ENCODE results near the gene ATP6AP1.

Gene ATP6AP1

GRCh38 chrX:154452823-154453222 is 24.3 kb downstream of the ATP6AP1 start:
- no peak for DNase-seq

DNA sequence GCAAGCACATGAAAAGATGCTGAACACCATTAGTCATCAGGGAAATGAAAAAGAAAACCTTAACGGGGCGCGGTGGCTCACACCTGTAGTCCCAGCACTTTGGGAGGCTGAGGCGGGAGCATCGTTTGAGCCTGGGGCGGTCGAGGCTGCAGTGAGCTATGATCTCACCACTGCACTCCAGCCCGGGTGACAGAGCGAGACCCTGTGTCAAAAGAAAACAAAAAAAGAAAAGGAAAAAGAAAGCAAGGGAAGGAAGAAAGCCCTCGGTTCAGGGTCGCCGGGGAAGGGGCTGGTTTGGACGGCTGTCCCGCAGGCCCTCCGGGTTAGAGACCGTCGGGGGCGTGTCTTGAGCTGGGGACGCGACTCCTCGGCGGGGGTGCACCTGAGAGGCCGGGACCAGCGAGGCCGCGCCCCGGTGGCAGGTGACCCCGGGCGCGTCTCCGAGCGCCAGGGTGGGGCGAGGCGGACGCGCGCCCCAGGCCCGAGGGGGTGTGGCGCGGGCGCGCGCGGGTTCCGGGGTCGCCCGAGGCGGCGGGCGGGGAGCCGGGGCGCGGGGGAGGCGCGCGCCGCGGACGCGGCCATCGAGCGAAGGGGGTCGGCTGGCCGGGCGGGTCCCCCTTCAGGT is 29.1 kb downstream of the ATP6AP1 start:
- DNase-seq, result peak; percentile 25

DNA sequence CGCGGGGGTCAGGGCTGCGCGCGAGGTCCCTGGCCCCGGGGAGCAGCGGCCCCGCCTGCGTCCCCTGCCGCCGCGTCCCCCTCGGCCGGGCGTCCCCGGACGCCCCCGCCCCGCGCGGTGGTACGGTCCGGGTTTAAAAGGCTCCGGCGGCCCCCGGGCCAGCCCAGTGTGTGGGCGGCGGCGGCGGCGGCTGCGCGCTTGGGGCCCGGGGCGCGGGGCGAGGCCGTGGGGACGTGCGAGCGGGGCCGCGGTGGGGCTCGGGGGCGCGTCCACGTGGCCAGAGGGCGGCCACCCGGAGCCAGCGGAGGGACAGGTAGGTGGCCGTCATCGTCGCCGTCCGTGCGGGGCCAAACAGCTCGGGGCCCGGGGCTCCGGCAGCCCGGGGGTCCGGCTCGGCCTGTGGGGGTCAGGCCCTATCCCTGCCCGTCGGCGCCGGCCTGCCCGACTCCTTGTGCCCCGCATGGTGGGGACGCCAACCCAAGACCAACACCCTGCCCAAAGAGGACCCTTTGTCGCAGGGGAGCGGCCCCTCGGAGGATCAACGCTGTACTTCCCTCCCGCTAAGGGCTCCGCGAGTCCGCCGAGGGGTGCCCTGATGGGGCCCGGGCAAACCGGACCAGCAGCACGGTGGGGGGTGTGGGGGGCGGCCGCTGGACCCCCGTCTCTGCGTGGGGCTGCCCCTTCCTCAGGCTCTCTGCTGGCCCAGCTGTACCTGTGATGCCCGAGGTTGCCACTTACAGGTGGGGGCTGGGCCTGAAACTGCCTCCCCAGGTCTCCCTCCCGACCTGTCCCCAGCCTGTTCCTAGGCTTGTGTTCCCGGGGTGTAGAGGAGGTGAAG is 29.9 kb downstream of the ATP6AP1 start, which contains the start of gene PLXNA3:
TSS of gene PLXNA3 (plus strand) at position 166 of the 838 bp plus-strand sequence. CDS start 1,903 bp downstream, outside the sequence.
- peak; percentile 44 for DNase-seq

- DNase-seq, result no peak
Observed at GRCh38 chrX:154458954-154459778, 30.7 kb downstream of the ATP6AP1 start.

GRCh38 chrX:154459832-154460231 is 31.4 kb downstream of the ATP6AP1 start:
- DNase-seq, result no peak

DNA sequence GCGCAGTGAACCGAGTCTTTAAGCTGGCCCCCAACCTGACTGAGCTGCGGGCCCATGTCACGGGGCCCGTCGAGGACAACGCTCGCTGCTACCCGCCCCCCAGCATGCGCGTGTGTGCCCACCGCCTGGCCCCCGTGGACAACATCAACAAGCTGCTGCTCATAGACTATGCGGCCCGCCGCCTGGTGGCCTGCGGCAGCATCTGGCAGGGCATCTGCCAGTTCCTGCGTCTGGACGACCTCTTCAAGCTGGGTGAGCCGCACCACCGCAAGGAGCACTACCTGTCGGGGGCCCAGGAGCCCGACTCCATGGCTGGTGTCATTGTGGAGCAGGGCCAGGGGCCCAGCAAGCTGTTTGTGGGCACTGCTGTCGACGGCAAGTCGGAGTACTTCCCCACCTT is 31.8 kb downstream of the ATP6AP1 start:
- no peak for DNase-seq

DNA sequence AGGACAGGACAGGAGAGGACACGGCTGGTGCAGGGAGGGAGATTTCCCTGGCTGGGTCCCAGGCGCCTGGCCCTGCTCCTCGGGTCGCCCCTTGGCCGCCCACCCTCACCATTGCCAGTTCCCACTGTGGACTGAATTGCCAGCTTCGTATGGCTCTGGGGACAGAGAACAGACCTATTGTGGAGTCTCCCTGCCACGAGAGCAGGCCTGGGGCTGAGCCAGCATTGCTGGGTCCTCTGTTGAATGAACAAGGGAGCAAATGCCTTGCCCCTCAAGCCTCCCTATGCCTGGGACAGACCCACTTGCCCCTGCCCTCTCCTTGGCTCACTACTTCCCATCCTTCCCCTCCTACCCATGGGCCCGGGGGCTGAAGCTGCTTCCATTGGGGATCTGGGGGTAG is 33.9 kb downstream of the ATP6AP1 start:
- no peak for DNase-seq

DNA sequence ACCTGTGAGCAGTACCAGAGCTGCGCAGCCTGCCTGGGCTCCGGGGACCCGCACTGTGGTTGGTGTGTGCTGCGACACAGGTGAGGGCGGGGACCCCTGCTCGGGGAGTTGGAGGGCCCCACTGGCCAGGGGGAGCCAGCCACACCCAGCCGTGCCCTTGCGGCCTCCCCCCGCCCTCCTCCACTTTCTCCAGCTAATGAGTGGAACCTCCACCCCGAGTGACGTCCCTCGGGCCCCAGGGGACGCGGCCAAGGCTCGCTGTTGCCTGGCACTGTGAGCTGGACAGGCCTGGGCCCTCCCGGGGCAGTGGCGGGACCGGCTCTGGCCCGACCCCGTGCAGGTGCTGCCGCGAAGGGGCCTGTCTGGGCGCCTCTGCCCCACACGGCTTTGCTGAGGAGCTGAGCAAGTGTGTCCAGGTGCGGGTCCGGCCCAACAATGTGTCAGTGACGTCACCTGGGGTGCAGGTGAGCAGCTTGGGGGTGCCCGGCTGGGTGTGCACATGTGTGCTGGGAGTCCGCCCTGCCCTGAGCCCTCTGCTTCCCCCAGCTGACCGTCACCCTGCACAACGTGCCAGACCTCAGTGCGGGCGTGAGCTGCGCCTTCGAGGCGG is 35.2 kb downstream of the ATP6AP1 start:
- DNase-seq, result no peak

GRCh38 chrX:154464806-154465365 is 36.4 kb downstream of the ATP6AP1 start:
- DNase-seq, result no peak

GRCh38 chrX:154465601-154466000 is 37.1 kb downstream of the ATP6AP1 start:
- no peak for DNase-seq

DNA sequence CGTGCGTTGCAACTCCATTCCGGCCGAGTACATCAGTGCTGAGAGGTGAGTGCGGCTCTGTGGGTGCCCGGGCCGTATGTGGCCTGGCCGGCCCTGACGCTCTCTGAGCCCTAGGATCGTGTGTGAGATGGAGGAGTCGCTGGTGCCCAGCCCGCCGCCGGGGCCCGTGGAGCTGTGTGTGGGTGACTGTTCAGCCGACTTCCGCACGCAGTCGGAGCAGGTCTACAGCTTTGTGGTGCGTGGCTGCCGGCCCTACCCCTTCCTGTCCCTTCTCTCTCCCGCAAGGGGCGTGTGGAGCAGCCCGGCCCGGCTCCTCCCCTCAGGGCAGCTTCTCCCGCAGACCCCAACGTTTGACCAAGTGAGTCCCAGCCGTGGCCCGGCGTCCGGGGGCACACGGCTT is 37.6 kb downstream of the ATP6AP1 start:
- DNase-seq, result no peak

DNA sequence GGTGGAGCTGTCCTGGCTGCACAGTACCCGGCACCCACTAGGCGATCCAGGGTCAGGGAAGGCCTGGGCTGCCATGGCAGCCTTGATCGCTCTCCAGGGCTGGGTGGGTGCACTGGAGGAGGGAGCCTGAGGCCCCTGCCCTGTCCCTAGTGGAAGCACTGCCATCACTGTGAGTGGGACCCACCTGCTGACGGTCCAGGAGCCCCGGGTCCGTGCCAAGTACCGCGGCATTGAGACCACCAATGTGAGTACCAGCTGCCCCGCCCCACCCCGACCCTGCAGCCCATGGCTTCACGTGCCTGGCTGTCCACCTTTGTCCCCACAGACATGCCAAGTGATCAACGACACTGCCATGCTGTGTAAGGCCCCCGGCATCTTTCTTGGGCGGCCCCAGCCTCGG is 38.4 kb downstream of the ATP6AP1 start:
- DNase-seq, result no peak

- no peak for DNase-seq
Observed at GRCh38 chrX:154467556-154467955, 39.1 kb downstream of the ATP6AP1 start.

DNA sequence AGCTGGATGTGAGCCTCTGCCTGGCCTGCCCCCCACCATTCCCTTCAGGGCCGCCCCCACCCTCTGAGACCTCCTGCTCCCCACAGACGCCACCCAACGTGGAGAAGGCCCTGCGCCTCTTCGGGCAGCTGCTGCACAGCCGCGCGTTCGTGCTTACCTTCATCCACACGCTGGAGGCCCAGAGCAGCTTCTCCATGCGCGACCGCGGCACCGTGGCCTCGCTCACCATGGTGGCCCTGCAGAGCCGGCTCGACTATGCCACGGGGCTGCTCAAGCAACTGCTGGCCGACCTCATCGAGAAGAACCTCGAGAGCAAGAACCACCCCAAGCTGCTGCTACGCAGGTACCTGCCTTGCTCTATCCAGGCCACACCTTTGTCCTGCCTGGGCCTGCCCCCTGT is 39.7 kb downstream of the ATP6AP1 start:
- DNase-seq, result no peak

GRCh38 chrX:154469114-154469513 is 40.6 kb downstream of the ATP6AP1 start:
- DNase-seq, result no peak

GRCh38 chrX:154469880-154470279 is 41.4 kb downstream of the ATP6AP1 start:
- no peak for DNase-seq

DNA sequence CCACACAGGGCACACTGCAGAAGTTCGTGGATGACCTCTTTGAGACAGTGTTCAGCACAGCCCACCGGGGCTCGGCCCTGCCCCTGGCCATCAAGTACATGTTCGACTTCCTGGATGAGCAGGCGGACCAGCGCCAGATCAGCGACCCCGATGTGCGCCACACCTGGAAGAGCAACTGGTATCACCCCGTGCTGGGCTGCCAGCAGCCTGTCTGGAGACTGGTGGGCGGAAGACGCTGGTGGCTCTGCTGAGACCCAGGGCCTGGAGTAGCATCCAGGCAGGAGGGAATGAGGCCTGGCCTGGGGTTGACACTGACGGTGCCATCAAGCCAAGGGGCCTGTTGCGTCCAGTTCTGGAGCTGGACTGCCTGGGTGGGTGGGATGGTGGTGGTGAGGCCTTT is 42.0 kb downstream of the ATP6AP1 start:
- no peak for DNase-seq

DNA sequence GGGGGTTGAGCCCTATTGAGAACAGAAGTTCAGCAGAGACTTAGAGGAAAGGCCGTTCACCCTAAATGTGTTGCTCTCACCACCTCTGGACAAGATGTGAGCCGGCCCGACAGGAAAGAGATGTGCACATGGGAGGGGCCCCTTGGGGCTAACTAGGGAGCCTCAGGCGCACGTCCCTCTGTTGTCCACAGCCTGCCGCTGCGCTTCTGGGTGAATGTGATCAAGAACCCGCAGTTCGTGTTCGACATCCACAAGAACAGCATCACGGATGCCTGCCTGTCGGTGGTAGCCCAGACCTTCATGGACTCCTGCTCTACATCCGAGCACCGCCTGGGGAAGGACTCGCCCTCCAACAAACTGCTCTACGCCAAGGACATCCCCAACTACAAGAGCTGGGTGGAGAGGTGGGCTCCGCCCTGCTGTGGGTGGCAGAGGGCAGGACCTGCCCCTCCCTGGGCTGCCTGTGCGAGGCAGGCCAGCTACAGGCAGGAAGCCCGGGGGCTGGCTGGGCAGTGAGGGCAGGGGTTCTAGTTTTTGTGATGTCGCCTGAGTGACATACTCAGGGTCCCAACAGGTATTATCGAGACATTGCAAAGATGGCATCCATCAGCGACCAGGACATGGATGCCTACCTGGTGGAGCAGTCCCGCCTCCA is 42.6 kb downstream of the ATP6AP1 start:
- DNase-seq, result no peak

DNA sequence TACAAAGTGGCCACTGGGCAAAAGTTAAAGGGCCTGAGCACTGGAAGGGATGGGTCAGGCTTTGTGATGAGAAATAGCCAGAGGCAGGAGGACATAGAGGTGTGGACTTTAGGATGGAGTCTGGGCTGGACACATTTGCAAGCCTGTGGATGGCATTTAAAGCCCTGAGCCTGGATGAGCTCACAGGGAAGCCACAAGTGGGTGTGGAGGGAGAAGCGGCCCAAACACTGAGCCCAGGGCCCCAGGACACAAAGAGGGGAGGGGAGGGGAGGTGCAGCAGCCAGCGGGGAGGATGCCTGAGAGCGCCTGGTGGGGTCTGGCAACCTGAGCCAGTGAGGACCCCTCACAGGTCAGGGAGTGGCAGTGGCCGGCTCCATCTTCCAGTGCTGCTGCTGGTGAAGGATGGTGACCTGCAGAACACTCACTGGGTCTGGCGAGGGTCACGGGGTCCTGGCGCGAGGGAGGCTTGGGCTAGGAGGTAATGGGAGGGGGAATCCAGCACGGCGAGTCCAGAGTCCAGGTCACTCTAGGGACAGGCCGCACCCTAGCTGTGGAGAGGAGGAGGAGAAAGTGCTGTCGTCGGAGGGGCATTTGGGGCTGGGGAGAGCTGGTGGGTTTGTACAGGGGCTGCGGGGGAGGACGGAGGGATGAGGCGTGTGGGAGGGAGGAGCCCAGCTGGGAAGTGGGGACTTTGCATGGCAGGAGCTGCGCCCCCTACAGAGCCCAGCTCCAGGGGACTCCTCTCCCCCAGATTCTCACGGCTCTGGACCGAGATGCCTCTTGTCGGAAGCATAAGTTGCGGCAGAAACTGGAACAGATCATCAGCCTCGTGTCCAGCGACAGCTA is 43.6 kb downstream of the ATP6AP1 start:
- DNase-seq, result no peak

- DNase-seq, result no peak
Observed at GRCh38 chrX:154472685-154473632, 44.5 kb downstream of the ATP6AP1 start.

All from stimulated activated CD4-positive, alpha-beta T cell treated with anti-CD3 and anti-CD28 coated beads, Interleukin-1b, Interleukin-23, amount 100 ng/mL, for 48 hours (primary cell).